TTC549 (cell line): ENCODE measurements around the gene ANK2.

Source experiments
- FAIRE-seq: peaks from 2 replicates; lab custom pipeline; 2012; peaks lifted over from hg19 to GRCh38; lab: Jason Lieb, UNC

Gene ANK2

DNA sequence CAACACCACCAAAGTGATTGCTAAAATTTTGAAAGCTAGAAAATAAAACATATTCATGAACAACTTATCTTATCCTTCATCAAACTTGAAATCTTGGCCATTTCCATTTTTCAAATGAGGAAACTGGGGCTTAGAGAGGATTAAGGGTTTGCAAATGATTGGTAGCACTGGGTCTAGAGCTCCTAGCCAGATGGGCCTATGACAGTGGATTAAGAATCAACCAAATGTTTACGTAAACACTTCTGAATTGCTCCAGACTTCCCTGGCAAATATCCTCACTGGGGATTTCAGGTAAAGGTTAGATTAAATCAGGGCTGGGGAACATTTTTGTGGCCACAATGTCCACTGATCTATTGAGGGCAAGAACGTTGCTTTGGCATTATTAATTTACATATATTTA lies 241.2 kb downstream of the ANK2 start:
- FAIRE-seq, result no peak

DNA sequence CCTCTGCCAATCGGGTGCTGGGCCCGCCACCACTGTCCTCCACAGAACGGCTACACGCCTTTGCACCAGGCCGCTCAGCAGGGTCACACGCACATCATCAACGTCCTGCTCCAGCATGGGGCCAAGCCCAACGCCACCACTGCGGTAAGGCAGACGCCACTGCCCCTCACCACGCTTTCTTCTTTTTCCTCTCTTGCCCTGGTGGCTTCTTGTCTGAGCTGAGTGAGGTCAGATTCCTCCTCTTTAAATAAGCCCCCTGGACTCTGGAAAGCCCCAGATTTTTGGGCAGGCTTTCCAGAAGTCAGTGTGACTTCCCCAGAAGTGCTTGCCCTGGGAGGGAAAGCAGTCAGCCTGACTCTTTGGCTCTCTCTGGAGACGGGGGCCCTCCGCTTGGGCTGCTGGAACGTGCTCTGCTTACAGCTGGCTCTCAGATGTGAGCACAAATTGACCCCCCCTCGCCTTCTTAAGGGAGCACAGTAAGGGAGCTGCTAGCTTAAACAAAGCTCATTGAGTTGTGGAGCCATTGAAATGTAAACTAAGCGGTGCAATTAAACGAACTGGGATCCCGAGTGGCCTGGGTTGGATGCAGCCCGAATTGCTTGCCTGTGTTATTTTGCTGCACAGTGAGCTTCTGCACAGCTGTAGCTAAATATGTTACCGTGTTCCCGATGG lies 243.1 kb downstream of the ANK2 start:
- FAIRE-seq, result no peak

DNA sequence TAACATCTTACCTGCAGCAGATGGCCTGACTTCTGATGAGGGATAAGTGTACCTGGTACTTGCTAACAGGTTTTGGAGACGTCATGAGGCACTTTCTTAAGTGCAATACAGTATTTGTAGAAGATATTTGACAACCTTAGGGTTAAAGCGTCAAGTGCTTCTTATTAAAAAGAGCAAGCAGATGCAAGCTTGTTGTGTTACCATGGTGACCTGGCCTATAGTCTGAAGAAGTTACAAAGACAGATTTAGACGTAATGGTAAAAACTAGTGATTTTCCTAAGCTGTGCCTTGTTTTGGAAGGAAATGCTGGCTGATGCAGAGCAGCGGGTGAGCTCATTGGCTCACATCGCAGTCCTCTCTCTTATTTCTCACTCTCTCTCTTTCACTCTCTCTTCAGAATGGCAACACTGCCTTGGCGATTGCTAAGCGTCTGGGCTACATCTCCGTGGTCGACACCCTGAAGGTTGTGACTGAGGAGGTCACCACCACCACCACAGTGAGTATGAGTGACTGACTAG lies 243.6 kb downstream of the ANK2 start:
- no peak for FAIRE-seq

DNA sequence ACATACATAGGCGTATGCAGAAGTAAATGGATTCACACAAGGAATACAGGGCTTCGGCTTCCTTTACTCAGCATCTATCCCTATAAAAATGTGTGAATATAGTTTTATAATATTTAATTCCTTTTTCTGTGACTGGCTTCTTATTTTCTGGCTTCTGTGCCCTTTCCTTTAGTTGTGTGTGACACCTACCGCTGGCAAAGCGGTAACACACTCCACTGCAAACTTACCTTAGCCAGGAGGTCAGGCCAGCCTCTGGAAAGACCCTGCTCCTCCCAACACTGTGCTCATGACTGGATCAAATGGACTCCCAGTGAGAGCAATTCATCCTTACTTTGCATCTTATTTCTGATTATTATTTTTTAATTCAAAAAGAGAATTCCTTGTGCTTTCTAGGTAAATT lies 244.2 kb downstream of the ANK2 start:
- FAIRE-seq, result no peak

DNA sequence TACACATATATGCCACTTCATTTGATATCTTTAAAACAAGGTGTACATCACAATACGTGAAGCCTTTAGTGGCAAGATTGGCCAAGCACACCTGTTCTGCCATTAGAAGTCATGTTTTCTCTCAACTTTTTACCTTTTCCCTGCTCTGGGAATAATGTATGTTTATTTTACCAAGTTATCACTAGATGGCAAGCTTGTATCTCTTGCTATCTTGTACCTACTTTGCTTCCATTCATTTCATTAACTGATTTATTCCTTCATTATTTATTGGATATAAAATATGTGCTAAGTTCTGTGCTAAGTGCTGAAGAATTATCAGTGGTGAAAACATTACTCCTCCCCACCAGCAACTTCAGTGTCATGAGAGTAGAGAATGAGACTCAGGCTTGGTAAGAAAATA lies 245.5 kb downstream of the ANK2 start:
- no peak for FAIRE-seq

DNA sequence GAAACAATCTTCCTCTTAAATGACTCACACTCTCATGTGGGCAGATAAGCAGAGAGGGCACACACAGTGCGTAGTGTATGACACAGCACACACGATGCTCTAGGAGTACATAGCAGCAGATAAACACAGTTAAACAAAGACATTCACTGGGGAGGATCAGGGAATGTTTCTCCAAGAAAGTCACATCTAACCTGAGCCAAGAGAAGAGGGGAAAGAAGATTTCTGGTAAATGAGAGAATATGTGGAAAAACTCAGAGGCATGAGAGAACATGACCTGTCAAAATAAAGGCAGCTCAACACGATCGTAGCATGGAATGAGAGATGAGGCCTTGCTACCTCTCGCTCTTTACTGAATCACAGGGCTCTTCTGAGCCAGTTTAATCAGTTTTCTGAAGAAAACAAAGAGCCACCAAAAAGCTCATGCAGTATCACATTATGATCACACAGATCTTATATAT lies 251.0 kb downstream of the ANK2 start:
- FAIRE-seq, result no peak

DNA sequence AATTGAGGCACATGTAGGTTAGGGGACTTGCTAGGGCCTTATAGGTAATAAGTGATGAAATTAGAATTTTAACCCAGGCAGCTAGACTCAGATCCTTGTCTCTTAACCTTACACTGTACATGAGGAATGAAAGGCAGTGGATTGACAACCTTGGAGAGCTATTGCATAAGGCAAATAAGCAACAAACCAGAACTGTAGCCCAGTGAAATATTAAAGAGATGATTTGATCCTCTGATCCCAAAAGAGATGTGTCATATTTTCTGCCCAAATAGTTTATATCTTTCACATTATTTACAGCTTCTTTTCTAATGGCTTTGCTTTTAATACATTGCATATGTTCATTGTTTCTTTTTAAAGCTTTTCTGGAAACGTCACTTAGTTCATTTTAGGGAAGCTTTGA lies 252.6 kb downstream of the ANK2 start:
- FAIRE-seq, result no peak

DNA sequence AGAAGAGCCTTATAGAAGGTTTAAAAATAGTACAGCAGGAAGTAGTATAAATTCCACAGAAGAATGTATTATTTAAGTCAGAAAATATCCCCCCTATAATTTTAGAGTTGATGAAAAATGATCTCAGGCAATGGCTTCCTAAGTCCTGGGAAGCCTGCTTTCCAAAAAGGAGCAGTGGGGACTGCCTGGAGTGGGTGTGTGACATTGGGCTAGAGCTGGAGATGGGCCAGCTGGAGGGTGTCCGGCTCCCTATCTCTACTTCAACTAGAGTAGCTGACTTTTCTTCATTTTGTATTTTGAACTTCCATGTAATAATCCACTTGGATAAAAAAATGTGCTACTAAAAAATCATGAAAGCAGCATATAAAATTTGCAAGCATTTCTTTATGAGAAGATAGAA lies 253.9 kb downstream of the ANK2 start:
- no peak for FAIRE-seq

DNA sequence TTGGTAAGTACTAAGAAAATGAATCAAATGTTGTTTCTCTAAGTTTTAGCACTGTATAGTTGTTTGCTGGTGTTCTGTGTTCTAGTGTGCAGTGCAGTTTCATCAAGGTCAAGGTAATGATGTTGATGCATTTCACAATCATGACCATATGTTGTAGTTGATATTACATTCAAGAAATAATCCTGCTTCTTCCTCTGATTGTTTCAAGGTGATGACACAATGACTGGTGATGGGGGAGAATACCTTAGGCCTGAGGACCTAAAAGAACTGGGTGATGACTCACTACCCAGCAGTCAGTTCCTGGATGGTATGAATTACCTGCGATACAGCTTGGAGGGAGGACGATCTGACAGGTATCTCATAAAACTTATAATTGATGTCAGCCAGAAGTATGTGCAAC lies 261.6 kb downstream of the ANK2 start:
- FAIRE-seq, result no peak

DNA sequence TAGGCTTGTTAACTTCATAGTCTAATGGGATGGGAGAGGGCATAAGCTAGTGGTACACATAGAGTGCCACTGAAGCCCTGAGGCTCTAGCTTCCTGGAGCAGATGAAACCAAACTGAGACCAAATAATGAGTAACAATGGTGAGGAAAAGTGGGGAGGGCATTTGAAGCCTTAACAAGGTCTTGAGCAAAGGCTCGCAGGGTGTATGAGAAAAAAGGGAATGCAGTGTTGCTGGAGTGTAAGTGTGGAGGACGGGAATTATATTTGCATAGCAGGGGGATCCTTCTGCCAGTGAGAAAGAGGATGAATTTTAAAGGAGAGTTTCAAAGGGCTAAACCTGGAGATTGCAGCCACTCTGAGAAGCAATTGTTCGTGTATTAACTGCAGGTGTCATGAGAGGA lies 263.1 kb downstream of the ANK2 start:
- no peak for FAIRE-seq

DNA sequence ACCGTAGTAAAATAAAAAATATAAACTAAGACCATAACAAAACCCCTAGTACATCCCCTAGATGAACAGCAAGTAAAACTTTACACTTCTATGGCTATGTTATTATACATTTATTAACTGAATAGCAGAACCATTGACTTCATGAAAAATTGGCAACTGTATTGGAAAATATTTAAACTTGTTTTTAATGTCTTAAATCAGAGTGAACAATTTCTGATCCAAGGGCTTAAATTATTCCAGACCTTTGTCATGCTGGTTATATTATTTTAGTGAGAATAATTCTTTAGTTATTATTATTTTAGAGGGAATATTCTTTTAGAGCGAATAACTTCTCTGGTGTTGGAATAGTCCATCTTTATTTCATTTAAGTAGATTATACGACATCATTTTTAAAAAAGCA lies 265.0 kb downstream of the ANK2 start:
- no peak for FAIRE-seq

DNA sequence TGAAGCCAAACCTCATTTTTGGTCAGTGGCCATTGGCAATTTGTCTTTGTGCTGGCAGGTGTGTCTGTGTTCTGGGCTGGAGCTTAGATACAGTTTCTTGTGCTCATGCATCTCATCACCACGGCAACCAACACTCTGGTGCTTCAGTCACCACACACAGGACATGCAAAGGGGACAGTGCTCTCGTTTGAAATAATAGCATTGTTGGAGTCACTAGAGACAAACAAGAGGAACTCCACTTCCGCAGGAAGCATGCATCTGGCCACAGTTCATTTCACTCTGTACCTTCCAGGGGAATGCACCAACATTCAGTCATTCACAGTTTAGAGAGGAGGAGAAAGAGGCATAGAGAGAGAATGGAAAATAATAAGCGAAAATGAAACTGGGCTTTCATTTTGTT lies 267.4 kb downstream of the ANK2 start:
- FAIRE-seq, result no peak

DNA sequence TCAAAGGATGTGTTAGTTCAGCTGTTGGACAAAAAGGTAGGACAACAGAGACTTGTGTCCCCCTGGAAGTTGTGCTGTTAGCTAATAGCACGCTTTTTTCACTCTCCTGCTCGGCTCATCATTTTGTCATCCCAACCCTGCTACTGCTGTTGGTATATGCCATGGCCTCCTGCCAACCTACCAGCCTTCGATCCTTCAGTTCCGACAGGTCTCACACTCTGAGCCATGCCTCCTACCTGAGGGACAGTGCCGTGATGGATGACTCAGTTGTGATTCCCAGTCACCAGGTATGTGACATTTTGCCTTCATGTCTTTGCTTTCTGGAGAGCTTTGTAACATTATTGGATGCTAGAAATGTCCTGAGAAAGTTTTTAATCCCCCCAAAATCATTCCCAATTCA lies 268.1 kb downstream of the ANK2 start:
- no peak for FAIRE-seq

DNA sequence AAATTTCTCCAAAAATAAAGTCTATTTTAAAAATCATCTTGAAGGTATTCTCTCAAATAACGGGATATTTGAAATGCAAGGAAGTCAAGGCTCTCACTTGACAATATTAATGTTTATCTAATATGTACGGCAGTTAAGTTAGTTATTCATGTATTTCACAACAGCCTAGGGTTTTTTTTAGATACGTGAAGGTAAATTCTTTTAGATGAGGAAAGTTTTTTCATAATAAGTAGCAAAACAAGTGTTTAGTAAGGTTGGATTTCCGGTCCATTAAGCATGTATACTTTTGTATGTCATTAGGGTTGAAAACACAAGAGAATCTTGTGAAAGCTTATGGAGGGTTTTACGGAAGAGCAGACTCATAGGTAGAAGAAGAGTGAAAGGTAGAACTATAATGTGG lies 273.3 kb downstream of the ANK2 start:
- FAIRE-seq, result no peak

DNA sequence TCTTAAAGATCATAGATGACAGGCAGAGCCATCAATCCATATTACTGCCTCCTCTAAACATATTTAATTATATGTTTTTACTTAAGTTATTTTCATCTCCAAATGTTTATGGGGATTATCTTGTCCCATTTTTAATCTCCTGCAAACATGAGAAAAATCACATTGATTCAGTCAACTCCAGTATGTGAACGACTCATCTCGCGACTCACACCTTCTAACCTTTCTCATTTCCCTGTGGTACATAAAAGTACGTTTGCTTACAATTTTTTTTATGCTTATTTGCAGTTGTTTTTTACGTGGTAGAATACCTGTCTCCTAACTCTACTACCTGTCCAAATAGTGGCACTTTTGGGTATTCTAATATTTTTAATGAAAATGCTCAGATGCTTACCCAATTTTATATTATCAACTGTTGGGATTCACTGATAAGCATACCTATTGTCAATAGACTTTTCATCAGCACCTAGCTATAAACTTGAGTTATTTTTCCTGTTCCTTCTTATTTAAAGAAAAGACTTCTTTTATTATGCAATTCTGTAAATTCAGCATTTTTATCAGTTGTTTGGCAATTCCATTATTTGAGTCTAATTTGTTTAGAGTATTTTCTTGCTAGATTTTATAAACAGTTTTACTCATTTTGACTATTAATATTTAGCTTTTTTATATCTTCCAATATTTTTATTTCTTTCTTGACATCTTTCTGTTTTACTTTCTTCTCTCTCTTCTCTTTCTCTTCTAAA lies 276.6 kb downstream of the ANK2 start:
- FAIRE-seq, result no peak

DNA sequence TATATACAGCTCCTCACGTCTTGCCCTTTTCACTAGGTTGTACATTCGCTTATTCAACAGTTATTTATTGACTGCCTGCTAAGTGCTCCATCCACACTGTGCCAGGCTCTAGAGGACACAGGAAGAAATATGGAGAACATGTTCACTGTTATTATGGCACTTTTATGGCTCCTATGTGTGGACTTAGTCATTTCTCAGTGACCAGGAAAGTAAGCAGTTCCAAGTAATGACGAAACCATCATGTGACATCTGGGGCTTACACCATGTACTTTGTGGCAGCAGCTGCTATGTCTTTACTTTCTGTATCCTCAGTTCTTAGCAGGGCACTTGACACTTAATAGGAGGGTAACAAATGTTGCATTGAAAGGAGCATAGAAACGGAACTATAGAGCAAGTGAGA lies 278.0 kb downstream of the ANK2 start:
- no peak for FAIRE-seq

DNA sequence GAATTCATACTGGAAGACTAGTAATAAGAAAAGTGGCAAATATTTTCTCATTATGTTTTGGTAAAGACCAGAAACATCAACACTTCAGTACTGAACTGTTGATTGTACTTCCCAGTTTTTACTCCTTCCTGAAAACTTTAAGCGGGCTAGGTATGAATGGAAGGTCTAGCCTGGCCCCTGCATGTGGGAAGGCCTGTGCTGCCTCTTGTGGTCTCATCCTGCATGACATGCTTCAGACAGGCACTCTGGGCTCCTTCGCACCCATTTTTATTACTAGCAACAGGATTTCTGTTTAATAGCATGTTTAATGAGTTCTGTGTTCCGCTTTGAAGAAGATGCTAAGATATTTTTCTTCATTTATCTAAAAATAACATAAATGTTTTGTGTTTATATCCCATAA lies 279.1 kb downstream of the ANK2 start:
- FAIRE-seq, result no peak

DNA sequence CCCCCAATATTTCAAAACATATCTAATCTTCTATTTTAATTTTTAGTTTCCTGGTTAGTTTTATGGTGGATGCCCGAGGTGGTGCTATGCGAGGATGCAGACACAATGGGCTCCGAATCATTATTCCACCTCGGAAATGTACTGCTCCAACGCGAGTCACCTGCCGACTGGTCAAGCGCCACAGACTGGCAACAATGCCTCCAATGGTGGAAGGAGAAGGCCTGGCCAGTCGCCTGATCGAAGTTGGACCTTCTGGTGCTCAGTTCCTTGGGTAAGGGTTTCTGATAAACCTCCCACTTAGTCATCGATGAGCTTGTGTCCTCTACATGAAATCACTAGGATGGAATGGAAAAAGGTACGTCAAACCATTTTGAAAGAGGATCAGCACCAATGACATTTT lies 280.7 kb downstream of the ANK2 start:
- no peak for FAIRE-seq

DNA sequence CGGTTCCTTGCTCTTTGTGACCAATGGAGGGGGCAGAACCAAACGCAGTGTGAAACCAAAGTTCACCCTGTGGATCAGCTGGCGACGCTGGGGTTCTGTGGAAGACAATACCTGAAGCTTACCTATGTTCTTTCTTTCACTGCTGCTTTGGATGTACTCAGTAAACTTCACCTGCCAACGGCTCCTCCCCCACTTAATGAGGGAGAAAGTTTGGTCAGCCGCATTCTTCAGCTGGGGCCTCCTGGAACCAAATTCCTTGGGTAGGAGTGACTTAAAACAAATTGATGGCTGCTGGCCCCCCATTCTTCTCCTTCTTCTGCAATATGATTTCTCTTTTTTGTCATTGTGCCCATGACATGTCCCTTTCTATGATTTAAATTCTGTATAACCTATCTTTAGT lies 282.4 kb downstream of the ANK2 start:
- FAIRE-seq, result no peak

DNA sequence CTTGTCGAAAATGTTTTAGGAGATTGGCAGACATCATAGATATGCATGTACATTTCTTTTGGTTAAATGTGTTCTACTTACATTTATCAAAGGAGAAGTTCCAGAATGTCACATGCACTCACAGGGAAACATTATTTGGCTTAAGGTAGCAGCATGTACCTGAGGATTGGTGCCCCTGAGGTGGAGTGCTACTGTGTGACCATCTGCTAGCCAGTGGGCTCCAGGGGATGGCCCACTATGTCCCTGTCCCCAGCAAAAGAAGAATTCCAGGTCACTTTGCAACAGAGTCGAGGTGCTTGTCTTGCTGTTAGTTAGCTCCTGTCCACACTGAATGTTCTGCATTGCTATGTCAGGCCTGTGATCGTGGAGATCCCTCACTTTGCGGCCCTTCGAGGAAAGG lies 283.2 kb downstream of the ANK2 start:
- FAIRE-seq, result no peak

DNA sequence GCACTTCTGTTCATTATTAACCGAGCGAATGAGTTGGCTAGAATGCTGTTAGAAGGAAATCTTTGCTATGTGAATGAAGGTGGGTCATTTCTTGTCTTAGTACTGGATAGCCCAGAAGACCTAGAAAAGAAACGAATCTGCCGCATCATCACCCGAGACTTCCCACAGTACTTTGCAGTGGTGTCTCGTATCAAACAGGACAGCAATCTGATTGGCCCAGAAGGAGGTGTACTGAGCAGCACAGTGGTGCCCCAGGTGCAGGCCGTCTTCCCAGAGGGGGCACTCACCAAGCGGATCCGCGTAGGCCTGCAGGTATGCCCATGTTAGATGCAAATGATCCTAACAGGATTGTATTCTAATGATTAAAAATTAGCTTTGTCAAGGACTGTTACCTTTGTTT lies 286.3 kb downstream of the ANK2 start:
- no peak for FAIRE-seq

DNA sequence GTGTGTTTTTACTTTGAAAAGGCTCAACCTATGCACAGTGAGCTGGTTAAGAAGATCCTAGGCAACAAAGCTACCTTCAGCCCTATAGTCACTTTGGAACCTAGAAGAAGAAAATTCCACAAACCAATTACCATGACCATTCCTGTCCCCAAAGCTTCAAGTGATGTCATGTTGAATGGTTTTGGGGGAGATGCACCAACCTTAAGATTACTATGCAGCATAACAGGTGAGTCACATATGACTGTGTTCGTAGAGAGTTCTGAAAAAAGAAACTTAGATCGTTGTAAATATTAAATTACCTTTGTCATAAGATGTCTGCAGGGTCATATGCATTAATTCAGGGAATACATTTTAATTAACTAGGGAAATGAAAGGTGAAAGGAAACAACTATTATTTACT lies 287.1 kb downstream of the ANK2 start:
- no peak for FAIRE-seq

DNA sequence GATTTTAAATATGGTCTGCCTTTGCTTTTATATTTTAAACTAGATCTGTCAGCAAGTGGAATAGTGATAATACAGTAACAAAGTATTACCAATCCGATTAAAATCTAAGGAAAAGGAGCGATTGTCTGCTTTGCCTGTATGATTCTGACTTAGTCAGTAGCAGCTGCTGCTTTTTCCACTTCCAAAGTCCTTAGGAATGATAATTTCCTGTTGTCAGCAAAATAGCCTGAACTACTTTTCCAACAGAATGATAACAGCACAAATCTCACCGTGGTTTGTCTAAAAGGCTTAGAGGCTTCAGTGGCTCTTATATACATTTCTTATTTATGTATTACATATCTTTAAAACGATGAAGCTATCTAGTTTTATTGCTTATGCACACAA lies 290.0 kb downstream of the ANK2 start:
- FAIRE-seq, result no peak

DNA sequence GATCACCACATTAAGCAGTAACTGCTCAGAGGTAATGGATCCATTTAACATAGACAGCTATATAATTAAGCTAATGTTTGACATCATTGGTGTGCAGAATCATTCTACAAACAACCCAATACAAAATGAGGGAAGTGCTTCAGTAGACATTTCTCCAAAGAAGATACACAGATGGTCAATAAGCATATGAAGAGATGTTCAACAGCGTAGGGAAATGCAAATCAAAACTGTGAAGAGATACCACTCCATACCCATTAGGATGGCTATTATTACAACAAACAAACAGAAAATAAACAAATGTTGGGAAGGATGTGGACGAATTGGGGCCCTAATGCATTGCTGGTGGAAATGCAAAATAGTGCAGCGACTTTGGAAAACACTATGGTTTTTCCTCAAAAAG lies 294.6 kb downstream of the ANK2 start:
- no peak for FAIRE-seq
